GM12872 (cell line): ENCODE results near the gene DIS3L2.

ENCODE experiments used
- CTCF ChIP-seq: IDR thresholded peaks from 3 replicates; pipeline ENCODE4 v1.5.1; 2011; ENCODE audit warnings: low read depth, mild to moderate bottlenecking, low read length, moderate library complexity; ENCODE audit not compliant: insufficient read depth

DIS3L2 gene

GRCh38 chr2:232300894-232301387, 339.4 kb downstream of the DIS3L2 start:
- TF ChIP-seq CTCF = no peak

- no peak for TF ChIP-seq CTCF
These were observed 342.7 kb downstream of the DIS3L2 start for GRCh38 chr2:232304236-232304635.

GRCh38 chr2:232306741-232307305, 345.3 kb downstream of the DIS3L2 start:
- TF ChIP-seq CTCF = no peak

- no peak for TF ChIP-seq CTCF
These were observed 346.3 kb downstream of the DIS3L2 start for GRCh38 chr2:232307854-232308253.

GRCh38 chr2:232308986-232309385, 347.5 kb downstream of the DIS3L2 start:
- TF ChIP-seq CTCF = no peak

GRCh38 chr2:232309592-232309991, 348.1 kb downstream of the DIS3L2 start:
- TF ChIP-seq CTCF = no peak

- no peak for TF ChIP-seq CTCF
These were observed 348.6 kb downstream of the DIS3L2 start for GRCh38 chr2:232310121-232310520.
